ENCODE results near the gene ASAP2. TPM values are rescaled to one million over a fixed set of nuclear protein-coding genes. Genes with fewer than 3 reads are reported as not detected.

Gene ASAP2
- total RNA-seq, 1 experiment from 2014 or later: 12.6 TPM

DNA sequence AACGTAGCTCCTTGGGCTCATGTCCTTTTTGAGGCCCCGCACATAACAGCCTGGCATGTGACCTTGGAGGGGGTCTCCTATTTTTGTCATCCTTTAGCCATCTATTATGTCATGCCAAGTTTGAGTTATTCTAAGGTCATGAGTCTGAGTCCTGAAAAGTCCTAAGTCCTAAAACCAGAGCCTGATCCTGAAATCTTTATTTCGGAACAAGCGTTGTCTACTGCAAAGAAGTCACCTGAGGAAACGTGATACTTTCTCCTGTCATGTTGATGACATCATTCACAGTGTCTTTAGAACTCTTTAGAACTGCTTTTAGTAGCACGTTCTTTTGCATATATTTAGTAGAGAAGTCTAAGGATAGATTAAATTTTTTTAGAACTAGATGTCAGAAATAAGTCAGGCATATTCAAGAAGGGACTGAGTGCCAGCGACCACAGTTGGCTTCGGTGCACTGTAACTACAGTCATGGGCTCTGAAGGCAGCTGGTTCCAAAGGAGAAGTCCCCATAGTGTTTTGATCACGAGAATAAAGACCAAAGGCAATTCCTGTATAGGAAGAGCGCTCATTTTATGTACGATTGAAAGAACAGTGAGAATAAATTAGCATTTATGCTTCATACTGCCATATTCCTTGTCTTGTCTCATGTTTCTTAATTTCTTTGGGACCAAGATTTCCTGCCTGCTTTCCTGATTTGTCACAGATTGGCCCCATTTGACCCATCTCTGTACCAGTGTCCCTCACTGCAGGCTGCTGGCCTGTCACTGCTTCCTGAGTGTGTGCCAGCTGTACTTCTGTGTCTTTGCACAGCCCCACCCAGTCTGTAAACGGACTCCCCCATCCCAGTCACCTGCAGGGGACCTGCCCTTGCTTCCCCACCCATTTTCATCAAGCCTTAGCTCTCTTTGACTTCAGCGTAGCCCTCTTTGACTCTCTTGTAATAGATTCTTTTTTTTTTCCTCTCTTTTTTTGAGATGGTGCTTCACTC, 75.8 kb downstream of the ASAP2 start:
- Histone ChIP-seq H4K91ac (ENCODE audit: insufficient read length, low read depth, low read length) (no peak overlapping the region), H2AFZ (ENCODE audit: low read length) (no peak overlapping the region), H3K27ac (ENCODE audit: insufficient read length, low read depth, low read length) (no peak overlapping the region), H2BK15ac (ENCODE audit: low read depth, low read length) (no peak overlapping the region; the same call in 1 of the 2 replicates), H4K8ac (replicated peaks; ENCODE audit: insufficient read length, low read depth, low read length) (no peak overlapping the region), H3K23ac (ENCODE audit: insufficient read length, low read depth, low read length) (no peak overlapping the region), H3T11ph (ENCODE audit: low read length) (no peak overlapping the region), H3K4ac (ENCODE audit: low read depth, low read length) (no peak overlapping the region), H3K56ac (ENCODE audit: insufficient read length, low read depth, low read length) (no peak overlapping the region), H3K79me1 (ENCODE audit: insufficient read depth, low read depth, low read length, poor library complexity, severe bottlenecking) (no peaks in the 10 kb centered on the region), H3K4me2 (ENCODE audit: insufficient read depth, insufficient read length, low read length) (no peak overlapping the region), H3K18ac (ENCODE audit: insufficient read length, low read depth, low read length) (no peak overlapping the region), H3K9me3 (ENCODE audit: control insufficient read depth, low read depth, low read length) (no peaks in the 10 kb centered on the region), H3K23me2 (ENCODE audit: insufficient read length, low read depth, low read length, poor library complexity, severe bottlenecking) (no peaks in the 10 kb centered on the region), H3K4me1 (ENCODE audit: insufficient read depth, low read length) (no peaks in the 10 kb centered on the region), H3K27me3 (ENCODE audit: insufficient read depth, low read length) (no peaks in the 10 kb centered on the region), H3K14ac (ENCODE audit: insufficient read depth, low read length) (no peak overlapping the region), H2BK5ac (ENCODE audit: insufficient read length, low read length) (no peak overlapping the region), H2BK20ac (ENCODE audit: low read depth, low read length, poor library complexity, severe bottlenecking) (no peak overlapping the region), H3K79me2 (ENCODE audit: insufficient read depth, low read length) (no peaks in the 10 kb centered on the region), H2AK5ac (ENCODE audit: insufficient read length, low read length) (no peak overlapping the region), H2BK120ac (ENCODE audit: low read depth, low read length, poor library complexity, severe bottlenecking) (no peak overlapping the region), H3K9ac (ENCODE audit: extremely low read depth, insufficient read length, low read length) (no peak overlapping the region), H2BK12ac (ENCODE audit: insufficient read length, low read depth, low read length) (no peak overlapping the region), H4K20me1 (ENCODE audit: control insufficient read depth, insufficient read depth, insufficient read length) (no peaks in the 10 kb centered on the region), H4K5ac (ENCODE audit: insufficient read length, low read depth, low read length) (no peak overlapping the region)
- H3K4me1 Mint-ChIP-seq: peaks cover 11 to 14% of the 10 kb centered on the region in 2 experiments
- WGBS (ENCODE audit: extremely low coverage, insufficient read length, low lambda C conversion rate): no CpG with 5 or more reads among the region's 13 CpGs
- no peak overlapping the region for H3K4me3 Mint-ChIP-seq
- H3K9me3 Mint-ChIP-seq: no peaks in the 10 kb centered on the region
- H3K27me3 Mint-ChIP-seq (ENCODE audit: low read depth): no peaks in the 10 kb centered on the region; the same call in none of the 2 replicates
- H3K27ac Mint-ChIP-seq: peak overlapping the region; percentile 13 to 90 (median 16); a peak in 3 of 7 replicates
- peaks cover 3 to 15% (median 7%) of the 10 kb centered on the region in 3 experiments; a peak in 4 of 7 replicates for H3K36me3 Mint-ChIP-seq (ENCODE audit: insufficient read depth in 1 of 3, low read depth in 3 of 3)
- TF ChIP-seq, protein P1, sequence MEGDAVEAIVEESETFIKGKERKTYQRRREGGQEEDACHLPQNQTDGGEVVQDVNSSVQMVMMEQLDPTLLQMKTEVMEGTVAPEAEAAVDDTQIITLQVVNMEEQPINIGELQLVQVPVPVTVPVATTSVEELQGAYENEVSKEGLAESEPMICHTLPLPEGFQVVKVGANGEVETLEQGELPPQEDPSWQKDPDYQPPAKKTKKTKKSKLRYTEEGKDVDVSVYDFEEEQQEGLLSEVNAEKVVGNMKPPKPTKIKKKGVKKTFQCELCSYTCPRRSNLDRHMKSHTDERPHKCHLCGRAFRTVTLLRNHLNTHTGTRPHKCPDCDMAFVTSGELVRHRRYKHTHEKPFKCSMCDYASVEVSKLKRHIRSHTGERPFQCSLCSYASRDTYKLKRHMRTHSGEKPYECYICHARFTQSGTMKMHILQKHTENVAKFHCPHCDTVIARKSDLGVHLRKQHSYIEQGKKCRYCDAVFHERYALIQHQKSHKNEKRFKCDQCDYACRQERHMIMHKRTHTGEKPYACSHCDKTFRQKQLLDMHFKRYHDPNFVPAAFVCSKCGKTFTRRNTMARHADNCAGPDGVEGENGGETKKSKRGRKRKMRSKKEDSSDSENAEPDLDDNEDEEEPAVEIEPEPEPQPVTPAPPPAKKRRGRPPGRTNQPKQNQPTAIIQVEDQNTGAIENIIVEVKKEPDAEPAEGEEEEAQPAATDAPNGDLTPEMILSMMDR (conservative IDR thresholded peaks at IDR 0.05): no peak
- DNase-seq: no peak

Data from H9 (cell line).